Stimulated activated CD4-positive, alpha-beta T cell treated with anti-CD3 and anti-CD28 coated beads, Interleukin-15, amount 100 ng/mL, for 1 hour (primary cell): ENCODE results near the gene MAD2L1.
A peak's percentile ranks its signal among the peaks of the same experiment; 100 is the strongest.
"Not testable (repeated sequence)": the region's sequence is repeated elsewhere in the genome, so short reads cannot be mapped to it uniquely, and the experiment has no call there.

Experiments
- DNase-seq, 2 donors: peaks; one replicate each; pipeline ENCODE4 v3.0.0-alpha.2; 2020; ENCODE audit warnings: low read depth in 1 of 2, low spot score in 1 of 2

Gene MAD2L1

GRCh38 chr4:120066517-120067340 is at the start of gene MAD2L1:
Gene MAD2L1, minus strand, starts transcription at chr4:120066848. Its CDS starts 114 bp downstream, at chr4:120066734.
- DNase-seq = peak; percentile 97

GRCh38 chr4:120111745-120112144 is 45.1 kb upstream of the MAD2L1 start:
- DNase-seq = no peak

- DNase-seq = no peak
Observed at GRCh38 chr4:120109406-120109805, 42.8 kb upstream of the MAD2L1 start.

- DNase-seq = no peak
Observed at GRCh38 chr4:120105472-120105871, 38.8 kb upstream of the MAD2L1 start.

- no peak for DNase-seq
Observed at GRCh38 chr4:120096508-120097297, 30.1 kb upstream of the MAD2L1 start.

- no peak for DNase-seq
Observed at GRCh38 chr4:120088507-120088906, 21.9 kb upstream of the MAD2L1 start.

- not testable (repeated sequence) for DNase-seq
Observed at GRCh38 chr4:120088066-120088465, 21.4 kb upstream of the MAD2L1 start.

GRCh38 chr4:120085705-120086104 is 19.1 kb upstream of the MAD2L1 start:
- DNase-seq = no peak

- no peak for DNase-seq
Observed at GRCh38 chr4:120084327-120084726, 17.7 kb upstream of the MAD2L1 start.

- DNase-seq = no peak
Observed at GRCh38 chr4:120083152-120083551, 16.5 kb upstream of the MAD2L1 start.

GRCh38 chr4:120082251-120082650 is 15.6 kb upstream of the MAD2L1 start:
- DNase-seq = no peak

GRCh38 chr4:120081726-120082125 is 15.1 kb upstream of the MAD2L1 start:
- no peak for DNase-seq

- DNase-seq = no peak
Observed at GRCh38 chr4:120080533-120080932, 13.9 kb upstream of the MAD2L1 start.

GRCh38 chr4:120079839-120080520 is 13.3 kb upstream of the MAD2L1 start:
- DNase-seq = no peak

GRCh38 chr4:120078216-120078615 is 11.6 kb upstream of the MAD2L1 start:
- DNase-seq = no peak

- DNase-seq = no peak
Observed at GRCh38 chr4:120071192-120071795, 4.6 kb upstream of the MAD2L1 start.

- DNase-seq = no peak
Observed at GRCh38 chr4:120070196-120070595, 3.5 kb upstream of the MAD2L1 start.

GRCh38 chr4:120065974-120066516 is 603 bp downstream of the MAD2L1 start:
- DNase-seq = no peak

- DNase-seq = no peak
Observed at GRCh38 chr4:120064887-120065286, 1.8 kb downstream of the MAD2L1 start.

GRCh38 chr4:120063711-120064110 is 2.9 kb downstream of the MAD2L1 start:
- DNase-seq = not testable (repeated sequence)

- DNase-seq = no peak
Observed at GRCh38 chr4:120062663-120063195, 3.9 kb downstream of the MAD2L1 start.
